Renal cortex interstitium (tissue), 11 donors: Measurements from ENCODE around the gene SRGAP2C. TPM values are rescaled to one million over a fixed set of nuclear protein-coding genes. Genes with fewer than 3 reads are reported as not detected.
"Not testable (repeated sequence)": the region's sequence is repeated elsewhere in the genome, so short reads cannot be mapped to it uniquely, and the experiment has no call there.

Source experiments
- DNase-seq, 11 donors: peaks; one replicate each; pipeline ENCODE4 v3.0.0-alpha.2; 2013; ENCODE audit warnings: low read depth in 9 of 11, low spot score in 4 of 11; ENCODE audit errors: extremely low read depth in 1 of 11
- polyA plus RNA-seq, 3 donors: library from polyadenylated mRNA; unstranded; fragments of 120-200 nt; gene quantifications; one replicate each; pipeline ENCODE4 v1.2.1, GENCODE V29; 2013; ENCODE audit not compliant: insufficient read length in 3 of 3

The SRGAP2C gene
- polyA plus RNA-seq, 3 donors: 17.8 to 20.3 (median 19.6) TPM

- DNase-seq: not testable (repeated sequence)
Measured at GRCh38 chr1:121299514-121300149, 114.9 kb downstream of the SRGAP2C start.

DNA sequence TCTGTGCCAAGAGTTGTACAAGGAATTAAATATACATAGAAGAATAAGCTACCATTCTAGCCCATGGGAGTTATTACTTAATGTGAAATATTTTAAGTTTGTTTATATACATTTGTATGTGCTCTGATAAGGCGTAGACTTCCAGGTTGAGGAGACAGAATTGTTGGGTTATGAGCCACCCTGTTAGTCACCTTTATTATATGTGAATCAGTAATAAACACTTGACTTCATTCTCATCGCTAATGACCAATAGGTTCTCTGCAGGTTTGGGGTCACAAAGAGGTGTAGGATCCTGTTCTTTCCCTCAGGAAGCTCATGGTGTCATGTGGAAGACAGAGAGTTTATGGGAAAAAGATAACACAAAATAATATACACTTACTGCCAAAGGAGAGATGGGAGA, 117.1 kb downstream of the SRGAP2C start:
- DNase-seq: not testable (repeated sequence)

DNA sequence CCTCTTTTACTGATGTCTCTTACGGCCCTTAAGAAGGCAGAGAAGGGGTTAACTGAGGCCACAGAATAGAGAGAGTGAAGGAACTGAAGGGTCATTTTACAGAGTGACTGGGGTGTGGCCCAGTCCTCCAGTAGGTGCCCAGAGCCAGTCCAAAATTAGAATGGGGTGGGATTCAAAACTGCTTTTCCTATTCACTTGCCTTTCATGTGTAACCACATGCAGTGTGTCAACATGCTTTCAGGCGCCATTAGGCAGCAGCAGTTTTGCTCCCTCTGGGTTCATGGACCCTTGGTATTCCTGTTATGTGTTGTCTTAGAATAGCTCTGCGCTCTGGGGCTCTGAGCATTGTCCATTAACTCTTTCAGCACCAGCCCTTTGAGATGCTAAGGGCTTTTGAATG, 123.0 kb downstream of the SRGAP2C start:
- not testable (repeated sequence) for DNase-seq

- DNase-seq: not testable (repeated sequence)
Measured at GRCh38 chr1:121315509-121315908, 130.7 kb downstream of the SRGAP2C start.

DNA sequence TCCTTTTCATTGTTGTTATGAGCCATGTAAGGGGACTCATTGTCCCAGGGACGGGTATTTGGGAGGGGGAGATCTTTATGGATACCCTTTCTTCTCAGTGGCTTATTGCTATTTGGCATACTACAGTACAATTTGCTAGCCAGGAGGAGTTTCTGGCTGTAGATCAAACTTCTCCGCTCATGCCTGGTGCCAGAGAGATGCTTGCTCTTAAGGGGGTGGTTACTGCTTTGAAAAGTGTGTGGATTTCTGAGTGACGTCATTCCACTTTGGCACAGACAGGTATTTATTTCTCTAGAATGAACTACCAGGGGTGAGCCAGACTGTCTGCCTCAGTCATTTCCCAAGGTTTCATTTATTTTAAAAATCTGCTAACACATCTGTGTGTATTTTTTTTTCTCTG, 131.3 kb downstream of the SRGAP2C start:
- DNase-seq: not testable (repeated sequence)

- not testable (repeated sequence) for DNase-seq
Measured at GRCh38 chr1:121317491-121318468, 133.0 kb downstream of the SRGAP2C start.

DNA sequence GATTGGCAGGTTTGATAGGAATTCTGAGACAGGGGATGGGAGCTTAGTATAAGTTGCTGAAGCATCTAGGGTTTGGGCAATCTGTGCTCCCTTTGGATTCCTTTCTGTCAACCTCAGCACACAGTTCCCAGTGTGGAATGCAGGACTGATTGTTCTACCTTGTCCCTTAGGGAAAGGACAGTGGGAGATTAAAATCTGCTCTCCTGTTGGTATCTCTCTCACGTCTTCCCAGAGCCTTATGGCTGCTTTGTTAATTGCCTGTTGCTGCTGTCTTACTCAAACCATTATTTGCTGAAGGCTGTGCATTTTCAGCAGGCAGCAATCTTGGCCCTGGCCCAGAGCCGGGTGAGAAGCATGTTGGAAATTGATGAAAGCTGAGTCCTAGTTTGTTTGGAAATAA, 133.9 kb downstream of the SRGAP2C start:
- not testable (repeated sequence) for DNase-seq

GRCh38 chr1:121321660-121322059, 136.9 kb downstream of the SRGAP2C start:
- not testable (repeated sequence) for DNase-seq

DNA sequence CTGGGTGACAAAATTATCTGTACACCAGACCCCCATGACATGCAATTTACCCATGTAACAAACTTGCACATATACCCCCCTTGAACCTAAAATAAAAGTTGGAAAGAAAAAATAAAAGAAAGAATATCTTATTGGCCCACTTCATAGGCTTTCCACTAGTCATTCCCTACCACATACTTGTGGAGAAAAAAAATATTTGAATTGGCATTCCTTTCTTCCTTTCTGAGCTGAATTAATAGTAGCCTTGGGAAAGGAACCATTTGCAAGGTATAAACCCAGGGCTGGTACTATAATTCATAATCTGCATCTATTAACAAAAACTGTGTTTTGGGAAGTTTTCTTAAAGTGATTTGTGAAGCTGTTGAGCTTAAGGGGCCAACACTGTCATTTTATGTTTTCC, 140.0 kb downstream of the SRGAP2C start:
- DNase-seq: not testable (repeated sequence)

DNA sequence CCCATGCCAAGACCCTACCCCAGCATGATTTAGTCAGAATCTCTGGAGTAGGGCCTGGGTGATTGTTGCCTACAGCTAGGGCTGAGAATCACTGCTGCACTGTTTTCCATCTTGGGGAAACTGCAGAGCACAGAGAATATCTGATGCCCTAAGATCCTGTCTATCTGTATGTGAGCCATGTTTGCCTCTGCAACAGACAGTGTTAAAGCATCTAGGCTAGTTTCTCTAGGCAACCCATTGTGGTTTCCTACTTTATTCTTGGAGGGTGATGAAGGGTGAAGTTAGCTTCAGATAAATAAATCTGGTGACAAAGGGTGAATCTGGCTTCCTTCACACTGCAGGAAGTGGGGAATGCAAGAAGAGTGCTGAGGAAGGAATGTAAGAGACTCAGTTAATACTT, 147.4 kb downstream of the SRGAP2C start:
- DNase-seq: not testable (repeated sequence)

GRCh38 chr1:121332599-121333562, 148.1 kb downstream of the SRGAP2C start:
- not testable (repeated sequence) for DNase-seq

DNA sequence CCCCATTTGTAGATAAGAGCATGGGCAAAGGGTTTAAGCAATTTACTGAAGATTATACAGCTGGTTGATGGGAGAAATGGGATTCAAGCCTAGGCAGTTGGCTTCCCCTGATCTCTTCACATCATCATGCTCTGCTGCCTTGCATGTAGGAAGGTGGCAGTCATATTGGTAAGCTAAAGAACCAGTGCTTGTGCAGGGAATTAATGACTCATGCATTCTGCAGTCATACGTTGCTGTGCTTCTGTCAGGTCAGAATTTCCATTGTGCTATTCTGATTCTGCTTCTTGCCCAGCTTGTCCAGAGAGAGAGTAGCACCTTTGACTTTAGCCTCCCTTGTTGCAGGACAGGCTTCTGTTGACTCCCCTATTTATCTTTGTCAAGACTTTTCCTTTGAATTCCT, 153.2 kb downstream of the SRGAP2C start:
- DNase-seq: not testable (repeated sequence)

DNA sequence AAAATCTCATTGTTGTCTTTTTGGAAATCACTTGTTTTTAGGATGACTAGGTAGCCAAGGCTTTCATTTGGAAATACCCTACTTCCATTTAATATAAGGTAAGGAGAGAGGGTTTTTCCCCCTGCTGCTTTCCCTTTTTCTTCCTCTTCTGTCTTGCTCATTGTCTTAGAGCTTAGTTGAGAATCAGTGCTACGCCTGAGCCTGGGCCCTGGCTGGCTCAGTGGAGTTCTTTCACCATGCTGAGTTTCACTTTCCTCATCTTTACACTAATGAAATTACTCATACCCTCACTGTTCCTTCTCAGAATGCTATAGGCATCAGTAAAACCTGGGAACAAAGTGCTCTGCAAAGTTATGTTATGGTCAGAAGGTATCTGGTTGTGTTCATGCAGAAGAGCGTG, 154.8 kb downstream of the SRGAP2C start:
- DNase-seq: not testable (repeated sequence)

GRCh38 chr1:121343311-121343906, 158.6 kb downstream of the SRGAP2C start:
- DNase-seq: not testable (repeated sequence)

DNA sequence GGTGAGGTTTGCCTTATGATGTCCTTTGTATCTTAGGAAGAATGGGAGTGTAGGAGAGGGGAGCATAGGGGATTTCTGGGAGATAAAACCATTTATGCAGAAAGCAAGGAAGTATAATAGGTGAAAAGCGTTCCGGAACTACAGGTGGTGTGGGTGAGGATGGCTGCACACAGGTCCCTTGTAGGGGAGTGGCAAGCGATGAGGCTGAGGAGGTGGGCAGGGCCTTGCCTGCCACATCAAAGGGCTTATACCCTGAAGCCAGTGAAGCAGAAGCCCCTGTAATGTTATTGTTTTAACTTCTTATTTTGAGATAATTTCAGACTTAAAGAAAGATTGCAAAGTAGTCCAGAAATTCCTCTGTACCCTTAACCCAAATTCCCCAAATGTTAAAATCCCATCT, 159.6 kb downstream of the SRGAP2C start:
- DNase-seq: not testable (repeated sequence)

DNA sequence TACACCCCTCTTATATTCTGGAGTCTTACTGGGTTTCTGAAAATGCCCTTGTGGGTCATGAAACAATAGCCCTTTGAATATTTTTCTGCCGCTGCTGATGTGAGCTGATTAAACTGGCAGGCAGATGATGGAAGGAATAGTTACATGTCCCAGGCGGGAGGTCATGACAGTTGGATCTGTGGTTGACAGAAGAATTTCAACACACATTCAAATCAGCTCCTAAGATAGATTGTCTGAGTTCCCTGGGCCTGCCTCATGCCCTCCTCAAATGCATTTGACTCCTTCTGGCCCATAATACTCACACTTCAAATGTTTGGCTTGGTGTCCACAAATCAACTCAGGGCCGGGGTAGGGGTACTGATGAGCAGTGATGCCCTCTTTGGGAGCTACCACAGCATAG, 161.9 kb downstream of the SRGAP2C start:
- not testable (repeated sequence) for DNase-seq

GRCh38 chr1:121347476-121347875, 162.7 kb downstream of the SRGAP2C start:
- DNase-seq: not testable (repeated sequence)

GRCh38 chr1:121348115-121348514, 163.3 kb downstream of the SRGAP2C start:
- not testable (repeated sequence) for DNase-seq
